ENCODE results near the gene MT1X.

The MT1X gene

DNA sequence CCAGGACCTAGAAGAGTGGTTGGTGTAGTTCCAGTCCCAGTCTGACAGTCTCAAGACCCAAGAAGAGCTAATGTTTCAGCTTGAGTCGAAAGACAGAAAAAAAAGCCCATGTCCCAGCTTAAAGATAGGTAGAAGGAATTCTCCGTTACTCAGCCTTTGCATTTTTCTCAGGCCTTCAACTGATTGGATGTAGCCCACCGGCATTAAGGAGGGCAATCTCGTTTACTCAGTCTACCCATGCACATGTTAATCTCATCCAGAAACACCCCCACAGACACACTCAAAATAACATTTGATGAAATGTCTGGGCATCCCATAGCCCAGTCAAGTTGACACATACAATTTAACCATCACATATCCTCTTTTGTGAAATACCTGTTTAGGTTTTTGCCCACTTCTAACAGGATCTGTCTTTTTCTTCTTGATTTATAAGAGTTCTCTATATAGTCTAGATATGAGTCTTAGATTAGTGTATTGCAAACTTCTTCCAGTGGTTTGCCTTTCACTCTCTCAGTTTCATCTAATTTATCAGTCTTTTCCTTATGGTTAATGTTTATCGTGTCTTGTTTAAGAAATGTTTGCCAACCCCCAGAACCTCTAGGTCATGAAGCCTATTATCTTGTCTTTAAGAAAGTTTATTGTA, 40.1 kb downstream of the MT1X start:
- no peaks in the 10 kb centered on the region for H3K9me3 Mint-ChIP-seq
- no peak overlapping the region for H3K4me3 Mint-ChIP-seq
- no peaks in the 10 kb centered on the region for H3K27me3 Mint-ChIP-seq
- no peak overlapping the region for H3K27ac Mint-ChIP-seq
- no peaks in the 10 kb centered on the region for H3K4me1 Mint-ChIP-seq
- no peaks in the 10 kb centered on the region for H3K36me3 Mint-ChIP-seq
- ATAC-seq (ENCODE audit: low read depth) (no peak), DNase-seq (ENCODE audit: low spot score in 2 of 2) (no peak)

DNA sequence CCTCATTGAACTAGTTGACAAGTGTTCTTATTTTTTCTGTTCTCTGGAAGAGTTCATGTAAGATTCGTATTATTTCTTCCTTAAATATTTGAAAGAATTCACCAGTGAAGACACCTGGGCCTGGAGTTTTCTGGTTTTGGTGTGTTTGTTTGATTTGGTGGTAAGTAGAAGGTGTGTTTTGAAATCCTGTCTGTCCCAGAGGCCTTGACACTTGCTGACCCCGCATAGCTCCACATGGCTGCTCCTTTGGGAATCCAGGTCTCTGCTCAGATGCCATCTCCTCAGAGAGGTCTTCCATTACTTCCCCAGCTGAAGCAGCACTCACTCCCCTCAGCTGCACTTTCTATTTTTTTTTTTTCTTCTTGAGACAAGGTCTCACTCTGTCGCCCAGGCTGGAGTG, 41.9 kb downstream of the MT1X start:
- Mint-ChIP-seq H3K9me3 (no peaks in the 10 kb centered on the region), H3K4me3 (no peak overlapping the region), H3K27me3 (no peaks in the 10 kb centered on the region), H3K27ac (no peak overlapping the region), H3K36me3 (no peaks in the 10 kb centered on the region), H3K4me1 (peaks cover 6% of the 10 kb centered on the region)
- DNase-seq (ENCODE audit: low spot score in 2 of 2) (no peak), ATAC-seq (ENCODE audit: low read depth) (no peak)

DNA sequence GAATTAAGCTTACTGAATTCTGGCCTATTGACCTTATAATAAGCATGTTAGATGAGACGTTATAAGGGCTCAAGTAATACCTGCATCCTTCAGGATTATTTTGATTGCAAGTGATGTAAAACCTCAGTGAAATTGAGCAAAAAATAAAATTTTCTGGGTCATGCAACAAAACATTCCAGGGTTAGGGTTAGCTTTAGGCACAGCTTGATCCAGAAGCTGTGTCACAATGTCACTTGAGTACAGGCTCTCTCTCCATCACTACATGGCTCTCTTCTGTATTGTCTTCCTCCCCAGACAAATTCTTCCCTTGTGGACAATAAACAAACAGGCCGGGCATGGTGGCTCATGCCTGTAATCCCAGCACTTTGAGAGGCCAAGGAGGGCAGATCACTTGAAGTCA, 44.0 kb downstream of the MT1X start:
- Mint-ChIP-seq H3K27ac (no peak overlapping the region), H3K27me3 (no peaks in the 10 kb centered on the region), H3K9me3 (no peaks in the 10 kb centered on the region), H3K4me1 (peaks cover 13% of the 10 kb centered on the region), H3K4me3 (no peak overlapping the region), H3K36me3 (no peaks in the 10 kb centered on the region)
- DNase-seq (ENCODE audit: low spot score in 2 of 2) (no peak), ATAC-seq (ENCODE audit: low read depth) (no peak)

DNA sequence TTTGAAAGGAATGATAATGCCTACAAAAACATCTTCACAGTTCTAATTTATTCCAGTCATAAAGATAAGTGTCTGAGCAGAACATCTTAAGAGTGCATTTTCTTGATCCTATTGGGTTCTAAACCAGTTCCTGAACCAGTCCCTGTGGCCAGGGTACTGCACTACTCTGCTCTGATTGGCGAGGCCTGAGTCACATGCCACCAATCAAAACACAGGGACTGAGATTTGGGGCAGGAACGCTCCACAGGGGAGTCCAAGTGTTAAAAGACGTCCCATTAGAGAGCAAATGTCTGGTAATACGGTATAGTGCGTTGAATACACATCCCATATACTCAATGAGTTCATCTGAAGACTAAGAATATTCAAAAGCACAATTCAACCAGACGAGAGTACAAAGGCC, 44.7 kb downstream of the MT1X start:
- Mint-ChIP-seq H3K4me3 (no peak overlapping the region), H3K27me3 (no peaks in the 10 kb centered on the region), H3K27ac (no peak overlapping the region), H3K36me3 (no peaks in the 10 kb centered on the region), H3K4me1 (peaks cover 13% of the 10 kb centered on the region), H3K9me3 (no peaks in the 10 kb centered on the region)
- ATAC-seq (ENCODE audit: low read depth), result no peak
- DNase-seq (ENCODE audit: low spot score in 2 of 2), result no peak

DNA sequence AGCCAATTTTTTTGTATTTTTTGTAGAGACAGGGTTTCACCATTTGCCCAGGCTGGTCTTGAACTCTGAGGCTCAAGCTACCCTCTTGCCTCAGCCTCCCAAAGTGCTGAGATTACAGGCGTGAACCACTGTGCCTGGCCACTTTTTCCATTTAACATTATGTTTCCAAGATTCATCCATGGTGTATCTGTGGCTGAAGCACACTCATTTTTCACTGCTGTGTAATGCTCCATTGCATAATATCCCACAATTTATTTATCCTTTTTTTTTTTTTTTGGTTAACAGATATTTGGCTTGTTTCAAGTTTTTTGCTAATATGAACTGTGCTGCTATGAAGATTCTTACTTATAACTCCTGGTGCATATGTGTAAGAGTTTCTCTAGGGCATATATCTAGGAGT, 45.8 kb downstream of the MT1X start:
- H3K4me3 Mint-ChIP-seq, result no peak overlapping the region
- peaks cover 13% of the 10 kb centered on the region for H3K4me1 Mint-ChIP-seq
- no peaks in the 10 kb centered on the region for H3K36me3 Mint-ChIP-seq
- no peak overlapping the region for H3K27ac Mint-ChIP-seq
- no peaks in the 10 kb centered on the region for H3K9me3 Mint-ChIP-seq
- no peaks in the 10 kb centered on the region for H3K27me3 Mint-ChIP-seq
- DNase-seq (ENCODE audit: low spot score in 2 of 2) (no peak), ATAC-seq (ENCODE audit: low read depth) (no peak)

DNA sequence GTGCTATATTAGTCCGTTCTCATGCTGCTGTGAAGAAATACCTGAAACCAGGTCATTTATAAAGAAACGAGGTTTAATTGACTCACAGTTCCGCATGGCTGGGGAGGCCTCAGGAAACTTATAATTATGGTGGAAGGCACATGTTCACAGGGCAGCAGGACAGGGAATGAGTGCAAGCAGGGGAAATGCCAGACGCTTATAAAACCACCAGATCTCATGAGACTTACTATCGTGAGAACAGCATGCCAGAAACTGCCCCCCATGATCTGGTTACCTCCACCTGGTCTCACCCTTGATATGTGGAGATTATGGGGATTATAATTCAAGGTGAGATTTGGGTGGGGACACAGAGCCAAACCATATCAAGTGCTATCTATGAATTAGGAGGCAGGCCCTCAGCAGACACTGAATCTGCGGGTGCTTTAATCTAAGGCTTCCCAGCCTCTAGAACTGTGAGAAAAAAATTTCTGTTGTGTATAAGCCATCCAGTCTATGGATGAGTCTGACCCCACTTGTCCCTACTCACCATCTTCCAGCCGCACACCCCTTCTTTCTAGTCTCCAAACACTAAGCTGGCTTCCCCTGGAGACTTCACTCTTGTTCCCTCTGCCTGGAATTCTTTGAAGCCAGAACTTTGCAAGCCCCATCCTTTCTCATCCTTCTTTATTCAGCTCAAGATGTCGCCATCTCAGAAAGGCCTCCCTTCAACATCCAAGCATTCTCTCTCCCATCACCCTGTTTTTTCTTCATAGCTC, 46.9 kb downstream of the MT1X start:
- H3K27me3 Mint-ChIP-seq, result no peaks in the 10 kb centered on the region
- peaks cover 13% of the 10 kb centered on the region for H3K4me1 Mint-ChIP-seq
- no peak overlapping the region for H3K4me3 Mint-ChIP-seq
- H3K9me3 Mint-ChIP-seq, result no peaks in the 10 kb centered on the region
- H3K36me3 Mint-ChIP-seq, result no peaks in the 10 kb centered on the region
- DNase-seq (ENCODE audit: low spot score in 2 of 2), result no peak
- peak overlapping the region; percentile 70 for H3K27ac Mint-ChIP-seq
- no peak for ATAC-seq (ENCODE audit: low read depth)

DNA sequence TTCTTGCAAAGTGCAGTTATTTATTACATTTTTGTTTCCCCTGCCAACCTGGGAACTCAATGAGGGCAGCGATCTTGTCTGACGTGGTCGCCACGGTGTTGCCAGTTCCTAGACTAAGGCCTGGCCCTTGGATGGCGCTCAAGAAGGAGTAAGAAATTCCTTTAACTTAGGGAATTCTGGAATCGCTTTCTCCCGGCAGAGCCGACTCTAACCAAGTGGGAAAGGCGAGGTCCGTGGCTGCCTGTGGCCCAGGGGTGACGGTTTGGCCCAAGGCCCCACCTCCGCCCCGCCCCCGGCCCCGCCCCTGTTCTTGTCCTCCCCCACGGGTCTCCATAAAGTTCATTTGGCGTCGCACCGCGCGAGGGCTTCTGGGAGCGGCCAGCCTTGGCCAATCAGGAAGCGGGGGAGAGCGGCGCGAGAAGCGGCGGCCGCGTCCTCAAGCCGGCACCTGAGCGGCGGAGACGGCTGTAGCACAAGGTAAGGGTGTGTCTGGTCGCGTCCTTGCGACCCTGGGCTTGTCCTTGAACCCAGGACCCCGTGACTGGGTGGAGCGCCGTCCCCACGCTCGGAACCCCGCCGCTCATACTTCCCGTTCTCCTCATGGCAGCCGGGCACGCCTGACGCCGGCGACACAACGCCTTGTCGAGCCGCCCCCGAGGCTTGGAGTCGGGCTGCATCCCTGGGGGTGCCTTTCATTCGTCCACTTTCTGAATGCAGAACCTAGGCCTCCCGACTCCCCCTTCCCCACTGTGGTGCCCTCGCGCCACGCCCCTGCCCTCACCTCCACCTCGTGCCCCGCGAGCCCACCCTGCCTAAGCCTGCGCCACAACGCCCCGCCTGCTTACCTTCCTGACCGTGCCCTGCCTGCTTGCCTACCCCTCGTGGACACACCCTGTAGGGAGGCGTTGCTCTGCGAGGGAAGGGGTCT, 47.7 kb downstream of the MT1X start, which contains the start of gene NUP93:
Gene NUP93 (plus strand): TSS at position 395 of the 928 bp plus-strand sequence. CDS start 18,119 bp downstream, outside the sequence.
- ATAC-seq (ENCODE audit: low read depth), result peak; percentile 94
- Mint-ChIP-seq H3K4me1 (peaks cover 13% of the 10 kb centered on the region), H3K27me3 (no peaks in the 10 kb centered on the region), H3K36me3 (no peaks in the 10 kb centered on the region), H3K9me3 (no peaks in the 10 kb centered on the region), H3K27ac (peak within 1 kb of the TSS; percentile 70), H3K4me3 (no peak within 1 kb of the TSS)
- DNase-seq (ENCODE audit: low spot score in 2 of 2), result peak; percentile 78 to 79

DNA sequence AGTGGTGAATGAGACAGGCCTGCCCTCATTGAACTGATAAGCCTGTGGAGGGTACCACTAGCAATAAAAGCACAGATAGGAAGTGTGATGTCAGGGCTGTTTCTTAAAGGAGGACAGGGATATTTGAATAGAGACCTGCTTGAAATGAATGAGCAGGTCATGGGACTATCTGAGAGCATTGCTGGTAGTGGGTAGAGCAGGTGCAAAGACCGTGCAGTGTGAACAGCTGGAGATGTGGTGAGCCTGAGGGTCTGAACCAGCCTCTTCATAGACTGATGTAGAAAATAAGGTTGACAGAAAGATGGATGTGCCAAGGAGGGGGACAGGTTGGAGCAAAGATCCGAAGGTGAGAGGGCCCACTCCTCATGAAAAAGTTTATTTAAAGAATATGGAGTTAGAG, 50.1 kb downstream of the MT1X start:
- no peak for DNase-seq (ENCODE audit: low spot score in 2 of 2)
- peaks cover 17% of the 10 kb centered on the region for H3K4me1 Mint-ChIP-seq
- ATAC-seq (ENCODE audit: low read depth), result no peak
- no peak overlapping the region for H3K27ac Mint-ChIP-seq
- no peaks in the 10 kb centered on the region for H3K27me3 Mint-ChIP-seq
- no peaks in the 10 kb centered on the region for H3K36me3 Mint-ChIP-seq
- H3K4me3 Mint-ChIP-seq, result no peak overlapping the region
- H3K9me3 Mint-ChIP-seq, result no peaks in the 10 kb centered on the region

DNA sequence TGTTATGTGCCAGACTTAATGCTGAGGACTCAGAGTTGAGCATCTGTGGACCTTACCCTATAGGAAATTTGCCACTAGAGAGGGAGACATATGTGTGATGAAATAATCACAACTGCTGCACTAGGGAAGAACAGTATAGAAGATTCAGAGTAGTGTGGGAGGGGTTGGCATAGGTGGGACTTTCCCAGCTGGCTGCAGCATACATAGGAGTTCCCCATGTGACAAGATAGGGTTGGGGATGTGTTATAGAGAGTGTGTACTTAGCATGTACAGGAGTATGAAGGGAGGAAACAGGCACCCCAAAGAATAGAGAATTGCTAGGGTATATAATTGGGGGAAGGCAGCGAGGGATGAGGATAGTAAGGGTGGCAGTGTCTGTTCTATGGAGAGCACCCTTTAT, 50.6 kb downstream of the MT1X start:
- H3K9me3 Mint-ChIP-seq, result no peaks in the 10 kb centered on the region
- DNase-seq (ENCODE audit: low spot score in 2 of 2) (no peak), ATAC-seq (ENCODE audit: low read depth) (peak; percentile 18)
- H3K4me3 Mint-ChIP-seq, result no peak overlapping the region
- H3K36me3 Mint-ChIP-seq, result no peaks in the 10 kb centered on the region
- H3K4me1 Mint-ChIP-seq, result peaks cover 17% of the 10 kb centered on the region
- no peak overlapping the region for H3K27ac Mint-ChIP-seq
- H3K27me3 Mint-ChIP-seq, result no peaks in the 10 kb centered on the region

Measured in memory B cell (primary cell).